WTC11 (cell line): ENCODE data around the gene IPCEF1. TPM values are rescaled to one million over a fixed set of nuclear protein-coding genes. Genes with fewer than 3 reads are reported as not detected.

Experiments used
- ATAC-seq: fragments of 200-7000 bp; cut with Tn5 transposase; 2 replicates; pipeline ENCODE4 v1.10.0; 2021; ENCODE audit warnings: mild to moderate bottlenecking, moderate library complexity
- CTCF ChIA-PET: fragments of 300-600 bp; sonication (Branson Sonifier 250); formaldehyde crosslinking; loops from one replicate; lab custom pipeline; 2021; ENCODE audit warnings: antibody characterized with exemption; lab: Charles Lee
- POLR2A ChIA-PET: fragments of 350-600 bp; sonication (Branson Sonifier 250); formaldehyde crosslinking; loops from one replicate; lab custom pipeline; 2021; ENCODE audit warnings: antibody characterized with exemption; lab: Charles Lee
- DNase-seq: peaks from one replicate; pipeline ENCODE4 v3.0.0; 2021; ENCODE audit warnings: low spot score
- H3K27ac Mint-ChIP-seq: 2 replicates; pipeline ENCODE4 v1.8.0; 2021; ENCODE audit warnings: mixed read lengths
- H3K27me3 Mint-ChIP-seq: 2 replicates; pipeline ENCODE4 v1.8.0; 2021; ENCODE audit warnings: low read depth, mild to moderate bottlenecking, moderate library complexity, mixed read lengths
- H3K36me3 Mint-ChIP-seq: 2 replicates; pipeline ENCODE4 v1.8.0; 2021; ENCODE audit warnings: mixed read lengths
- H3K4me1 Mint-ChIP-seq: 2 replicates; pipeline ENCODE4 v1.8.0; 2022; ENCODE audit warnings: mixed read lengths
- H3K4me3 Mint-ChIP-seq: 2 replicates; pipeline ENCODE4 v1.8.0; 2021; ENCODE audit warnings: mild to moderate bottlenecking, moderate library complexity, mixed read lengths
- H3K9me3 Mint-ChIP-seq: 2 replicates; pipeline ENCODE4 v1.8.0; 2021; ENCODE audit warnings: mixed read lengths
- ETV6 ChIP-seq: sonication (generic); formaldehyde crosslinking; IDR thresholded peaks from 2 replicates; pipeline ENCODE4 v1.8.1; 2022; ENCODE audit warnings: mild to moderate bottlenecking, missing genetic modification reagents
- FOXP1 ChIP-seq: sonication (generic); formaldehyde crosslinking; IDR thresholded peaks from 2 replicates; pipeline ENCODE4 v1.8.0; 2022; ENCODE audit warnings: missing genetic modification reagents, mild to moderate bottlenecking, moderate library complexity, borderline replicate concordance
- GTF2I ChIP-seq: fragments of 250-450 bp; sonication (Bioruptor Pico); conservative IDR thresholded peaks from 2 replicates; pipeline ENCODE4 v1.4.0; 2021; ENCODE audit warnings: mild to moderate bottlenecking
- JAZF1 ChIP-seq: fragments of 250-450 bp; sonication (Bioruptor Pico); IDR thresholded peaks from 2 replicates; pipeline ENCODE4 v1.9.0; 2021; ENCODE audit warnings: moderate library complexity, mild to moderate bottlenecking, inconsistent platforms
- KAT7 ChIP-seq: sonication (generic); formaldehyde crosslinking; IDR thresholded peaks from 2 replicates; pipeline ENCODE4 v1.8.1; 2023; ENCODE audit warnings: missing genetic modification reagents, mild to moderate bottlenecking, borderline replicate concordance
- NR2C2 ChIP-seq: sonication (generic); formaldehyde crosslinking; IDR thresholded peaks from 2 replicates; pipeline ENCODE4 v1.8.0; 2022; ENCODE audit warnings: mild to moderate bottlenecking, missing genetic modification reagents
- PRRX2 ChIP-seq: fragments of 250-450 bp; sonication (Bioruptor Pico); IDR thresholded peaks from 2 replicates; pipeline ENCODE4 v1.8.0; 2021; ENCODE audit warnings: mild to moderate bottlenecking
- RELA ChIP-seq: sonication (generic); formaldehyde crosslinking; IDR thresholded peaks from 2 replicates; pipeline ENCODE4 v1.8.1; 2022; ENCODE audit warnings: missing genetic modification reagents, mild to moderate bottlenecking, borderline replicate concordance
- SMAD3 ChIP-seq: sonication (generic); formaldehyde crosslinking; IDR thresholded peaks from 2 replicates; pipeline ENCODE4 v1.8.0; 2022; ENCODE audit warnings: missing genetic modification reagents, mild to moderate bottlenecking, borderline replicate concordance
- SP1 ChIP-seq: sonication (generic); formaldehyde crosslinking; conservative IDR thresholded peaks from 2 replicates; pipeline ENCODE4 v1.8.1; 2022; ENCODE audit warnings: missing genetic modification reagents
- TEAD4 ChIP-seq: sonication (generic); formaldehyde crosslinking; IDR thresholded peaks from 2 replicates; pipeline ENCODE4 v1.8.0; 2022; ENCODE audit warnings: mild to moderate bottlenecking, missing genetic modification reagents
- ZNF219 ChIP-seq: sonication (generic); formaldehyde crosslinking; IDR thresholded peaks from 2 replicates; pipeline ENCODE4 v1.8.0; 2023; ENCODE audit warnings: missing genetic modification reagents, mild to moderate bottlenecking, borderline replicate concordance
- ZNF317 ChIP-seq: sonication (generic); formaldehyde crosslinking; IDR thresholded peaks from 2 replicates; pipeline ENCODE4 v1.8.1; 2023; ENCODE audit warnings: low read depth, mild to moderate bottlenecking, moderate library complexity, missing genetic modification reagents, borderline replicate concordance
- total RNA-seq: library from RNA; stranded (reverse); gene quantifications from 3 replicates; pipeline ENCODE4 v1.2.3, GENCODE V29; 2021
- TF ChIP-seq, protein P1 (sequence below): fragments of 200-600 bp; IDR thresholded peaks from 2 replicates; pipeline ENCODE4 v1.8.0; 2022; ENCODE audit warnings: antibody characterized with exemption
- TF ChIP-seq, protein P2 (sequence below): fragments of 250-450 bp; sonication (Bioruptor Pico); IDR thresholded peaks from 2 replicates; pipeline ENCODE4 v1.9.0; 2021; ENCODE audit warnings: moderate library complexity, mild to moderate bottlenecking, inconsistent platforms, borderline replicate concordance
- TF ChIP-seq, protein P3 (sequence below): sonication (generic); formaldehyde crosslinking; IDR thresholded peaks from 2 replicates; pipeline ENCODE4 v1.8.0; 2022; ENCODE audit warnings: mild to moderate bottlenecking, missing genetic modification reagents
- TF ChIP-seq, protein P4 (sequence below): sonication (generic); formaldehyde crosslinking; IDR thresholded peaks from 2 replicates; pipeline ENCODE4 v1.8.1; 2023; ENCODE audit warnings: mild to moderate bottlenecking, missing genetic modification reagents
- TF ChIP-seq, protein P5 (sequence below): fragments of 250-450 bp; sonication (Bioruptor Pico); conservative IDR thresholded peaks from 2 replicates; pipeline ENCODE4 v1.9.0; 2021; ENCODE audit warnings: mild to moderate bottlenecking
- TF ChIP-seq, protein P6 (sequence below): sonication (generic); formaldehyde crosslinking; IDR thresholded peaks from 2 replicates; pipeline ENCODE4 v1.8.0; 2022; ENCODE audit warnings: missing genetic modification reagents

Gene IPCEF1
- total RNA-seq, 1 experiment from 2014 or later = 1.3 TPM

DNA sequence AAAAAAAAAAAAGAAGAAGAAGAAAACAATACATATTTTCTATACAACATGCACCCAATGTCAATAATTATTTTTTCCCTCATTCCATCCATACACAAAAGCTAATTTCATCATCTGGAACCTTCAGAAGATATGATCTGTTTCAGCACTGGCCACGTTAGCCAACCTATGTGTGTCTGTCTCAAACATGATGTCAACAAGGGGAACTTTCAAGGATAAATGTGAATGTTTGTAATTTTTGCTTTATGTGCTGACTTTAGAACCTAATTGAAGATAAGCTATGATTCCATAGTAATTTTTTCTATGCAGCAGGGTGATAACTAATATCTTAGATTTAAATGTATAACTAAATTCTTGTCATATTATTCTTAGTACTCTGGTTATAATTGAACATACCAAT is 37.9 kb downstream of the IPCEF1 start (continued):
- no peak for TF ChIP-seq NR2C2
- TF ChIP-seq, protein P1, sequence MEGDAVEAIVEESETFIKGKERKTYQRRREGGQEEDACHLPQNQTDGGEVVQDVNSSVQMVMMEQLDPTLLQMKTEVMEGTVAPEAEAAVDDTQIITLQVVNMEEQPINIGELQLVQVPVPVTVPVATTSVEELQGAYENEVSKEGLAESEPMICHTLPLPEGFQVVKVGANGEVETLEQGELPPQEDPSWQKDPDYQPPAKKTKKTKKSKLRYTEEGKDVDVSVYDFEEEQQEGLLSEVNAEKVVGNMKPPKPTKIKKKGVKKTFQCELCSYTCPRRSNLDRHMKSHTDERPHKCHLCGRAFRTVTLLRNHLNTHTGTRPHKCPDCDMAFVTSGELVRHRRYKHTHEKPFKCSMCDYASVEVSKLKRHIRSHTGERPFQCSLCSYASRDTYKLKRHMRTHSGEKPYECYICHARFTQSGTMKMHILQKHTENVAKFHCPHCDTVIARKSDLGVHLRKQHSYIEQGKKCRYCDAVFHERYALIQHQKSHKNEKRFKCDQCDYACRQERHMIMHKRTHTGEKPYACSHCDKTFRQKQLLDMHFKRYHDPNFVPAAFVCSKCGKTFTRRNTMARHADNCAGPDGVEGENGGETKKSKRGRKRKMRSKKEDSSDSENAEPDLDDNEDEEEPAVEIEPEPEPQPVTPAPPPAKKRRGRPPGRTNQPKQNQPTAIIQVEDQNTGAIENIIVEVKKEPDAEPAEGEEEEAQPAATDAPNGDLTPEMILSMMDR = no peak

DNA sequence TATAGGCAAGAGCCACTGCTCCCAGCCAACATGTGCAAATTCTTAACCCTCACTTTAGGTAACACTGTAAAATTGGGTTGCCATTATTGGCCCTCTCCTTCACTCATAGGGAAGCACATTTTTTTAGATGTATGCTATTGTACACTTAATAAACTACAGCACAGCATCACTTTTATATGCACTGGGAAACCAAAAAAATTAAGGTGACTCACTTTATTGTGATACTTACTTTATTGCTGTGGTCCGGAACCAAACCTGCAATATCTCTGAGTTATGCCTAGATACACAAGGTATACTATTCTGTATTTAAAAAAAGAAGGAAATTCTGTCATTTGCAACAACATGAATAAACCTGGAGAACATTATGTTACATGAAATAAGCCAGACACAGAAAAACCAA is 40.5 kb downstream of the IPCEF1 start:
- H3K4me3 Mint-ChIP-seq = no peak overlapping the region
- H3K27ac Mint-ChIP-seq = no peak overlapping the region
- no peak for TF ChIP-seq ZNF219 (CRISPR knock-in tag)
- no peak for TF ChIP-seq TEAD4 (CRISPR knock-in tag)
- no peaks in the 10 kb centered on the region for H3K27me3 Mint-ChIP-seq
- ChIA-PET CTCF (no interaction called here), POLR2A (no interaction called here)
- H3K36me3 Mint-ChIP-seq = no peaks in the 10 kb centered on the region
- H3K9me3 Mint-ChIP-seq = peaks cover 11% of the 10 kb centered on the region
- H3K4me1 Mint-ChIP-seq = 0 out of 2 replicates have a peak, but pooled peaks cover 4% of the 10 kb centered on the region
- DNase-seq (no peak), ATAC-seq (no peak)

DNA sequence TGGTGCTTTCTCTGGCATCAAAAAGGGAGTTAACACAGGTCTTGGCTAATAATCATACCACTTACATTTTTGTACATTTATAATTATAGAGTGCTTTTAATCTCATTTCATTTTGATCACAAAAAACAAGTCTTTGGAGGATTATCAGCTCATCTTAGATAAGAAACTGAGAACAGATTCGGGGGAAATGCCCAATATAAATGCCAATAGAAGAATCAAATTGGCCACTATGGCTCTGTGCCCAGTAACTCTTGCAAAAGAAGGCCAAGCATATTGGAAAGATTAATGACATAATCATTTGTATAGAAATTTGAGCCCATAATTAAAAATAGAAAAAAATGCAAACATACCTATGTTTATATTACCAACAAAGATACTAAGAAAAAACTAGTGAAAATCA is 42.5 kb downstream of the IPCEF1 start:
- Mint-ChIP-seq H3K9me3 (peaks cover 22% of the 10 kb centered on the region), H3K4me3 (no peak overlapping the region), H3K36me3 (peaks cover 6% of the 10 kb centered on the region; the same call in 1 of the 2 replicates), H3K27me3 (no peaks in the 10 kb centered on the region), H3K4me1 (no peaks in the 10 kb centered on the region), H3K27ac (no peak overlapping the region)
- TF ChIP-seq, protein P2, sequence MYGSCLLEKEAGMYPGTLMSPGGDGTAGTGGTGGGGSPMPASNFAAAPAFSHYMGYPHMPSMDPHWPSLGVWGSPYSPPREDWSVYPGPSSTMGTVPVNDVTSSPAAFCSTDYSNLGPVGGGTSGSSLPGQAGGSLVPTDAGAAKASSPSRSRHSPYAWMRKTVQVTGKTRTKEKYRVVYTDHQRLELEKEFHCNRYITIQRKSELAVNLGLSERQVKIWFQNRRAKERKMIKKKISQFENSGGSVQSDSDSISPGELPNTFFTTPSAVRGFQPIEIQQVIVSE = no peak
- no peak for TF ChIP-seq SP1 (CRISPR knock-in tag)
- no peak for TF ChIP-seq PRRX2 (CRISPR knock-in tag)
- no peak for TF ChIP-seq JAZF1 (CRISPR knock-in tag)
- TF ChIP-seq SMAD3 (CRISPR knock-in tag) = no peak
- ATAC-seq = no peak
- CTCF ChIA-PET = no interaction called here
- DNase-seq = no peak
- POLR2A ChIA-PET = no interaction called here

DNA sequence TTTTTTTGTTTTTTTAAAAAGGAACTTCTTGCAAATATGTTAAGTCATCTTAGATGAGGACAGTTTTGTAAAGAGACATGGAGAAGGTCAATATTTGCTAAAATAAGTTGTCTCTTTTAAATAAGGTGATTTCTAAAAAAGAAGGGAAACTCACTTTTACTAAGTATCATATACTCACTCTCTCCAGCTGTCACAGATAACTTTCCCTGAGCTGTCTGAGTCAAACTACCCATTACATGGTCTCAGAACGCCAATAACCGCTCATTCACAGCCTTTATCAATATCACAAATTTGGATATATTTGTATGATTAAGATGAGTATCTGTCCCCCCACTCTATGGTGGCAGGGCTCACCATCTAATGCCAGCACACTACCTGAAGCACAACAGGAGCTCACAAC is 47.6 kb downstream of the IPCEF1 start:
- Mint-ChIP-seq H3K4me1 (peaks cover 3% of the 10 kb centered on the region), H3K9me3 (peaks cover 31% of the 10 kb centered on the region), H3K27me3 (no peaks in the 10 kb centered on the region), H3K4me3 (no peak overlapping the region), H3K36me3 (peaks cover 13% of the 10 kb centered on the region), H3K27ac (no peak overlapping the region)
- ATAC-seq (no peak), DNase-seq (no peak)
- CTCF ChIA-PET = no interaction called here
- POLR2A ChIA-PET = no interaction called here
- TF ChIP-seq, protein P3, sequence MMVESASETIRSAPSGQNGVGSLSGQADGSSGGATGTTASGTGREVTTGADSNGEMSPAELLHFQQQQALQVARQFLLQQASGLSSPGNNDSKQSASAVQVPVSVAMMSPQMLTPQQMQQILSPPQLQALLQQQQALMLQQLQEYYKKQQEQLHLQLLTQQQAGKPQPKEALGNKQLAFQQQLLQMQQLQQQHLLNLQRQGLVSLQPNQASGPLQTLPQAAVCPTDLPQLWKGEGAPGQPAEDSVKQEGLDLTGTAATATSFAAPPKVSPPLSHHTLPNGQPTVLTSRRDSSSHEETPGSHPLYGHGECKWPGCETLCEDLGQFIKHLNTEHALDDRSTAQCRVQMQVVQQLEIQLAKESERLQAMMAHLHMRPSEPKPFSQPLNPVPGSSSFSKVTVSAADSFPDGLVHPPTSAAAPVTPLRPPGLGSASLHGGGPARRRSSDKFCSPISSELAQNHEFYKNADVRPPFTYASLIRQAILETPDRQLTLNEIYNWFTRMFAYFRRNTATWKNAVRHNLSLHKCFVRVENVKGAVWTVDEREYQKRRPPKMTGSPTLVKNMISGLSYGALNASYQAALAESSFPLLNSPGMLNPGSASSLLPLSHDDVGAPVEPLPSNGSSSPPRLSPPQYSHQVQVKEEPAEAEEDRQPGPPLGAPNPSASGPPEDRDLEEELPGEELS (CRISPR knock-in tag) = no peak
- no peak for TF ChIP-seq ZNF317 (CRISPR knock-in tag)
- TF ChIP-seq, protein P4, sequence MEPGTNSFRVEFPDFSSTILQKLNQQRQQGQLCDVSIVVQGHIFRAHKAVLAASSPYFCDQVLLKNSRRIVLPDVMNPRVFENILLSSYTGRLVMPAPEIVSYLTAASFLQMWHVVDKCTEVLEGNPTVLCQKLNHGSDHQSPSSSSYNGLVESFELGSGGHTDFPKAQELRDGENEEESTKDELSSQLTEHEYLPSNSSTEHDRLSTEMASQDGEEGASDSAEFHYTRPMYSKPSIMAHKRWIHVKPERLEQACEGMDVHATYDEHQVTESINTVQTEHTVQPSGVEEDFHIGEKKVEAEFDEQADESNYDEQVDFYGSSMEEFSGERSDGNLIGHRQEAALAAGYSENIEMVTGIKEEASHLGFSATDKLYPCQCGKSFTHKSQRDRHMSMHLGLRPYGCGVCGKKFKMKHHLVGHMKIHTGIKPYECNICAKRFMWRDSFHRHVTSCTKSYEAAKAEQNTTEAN = no peak
- TF ChIP-seq ETV6 (CRISPR knock-in tag) = no peak
- no peak for TF ChIP-seq SMAD3 (CRISPR knock-in tag)
- TF ChIP-seq, protein P5, sequence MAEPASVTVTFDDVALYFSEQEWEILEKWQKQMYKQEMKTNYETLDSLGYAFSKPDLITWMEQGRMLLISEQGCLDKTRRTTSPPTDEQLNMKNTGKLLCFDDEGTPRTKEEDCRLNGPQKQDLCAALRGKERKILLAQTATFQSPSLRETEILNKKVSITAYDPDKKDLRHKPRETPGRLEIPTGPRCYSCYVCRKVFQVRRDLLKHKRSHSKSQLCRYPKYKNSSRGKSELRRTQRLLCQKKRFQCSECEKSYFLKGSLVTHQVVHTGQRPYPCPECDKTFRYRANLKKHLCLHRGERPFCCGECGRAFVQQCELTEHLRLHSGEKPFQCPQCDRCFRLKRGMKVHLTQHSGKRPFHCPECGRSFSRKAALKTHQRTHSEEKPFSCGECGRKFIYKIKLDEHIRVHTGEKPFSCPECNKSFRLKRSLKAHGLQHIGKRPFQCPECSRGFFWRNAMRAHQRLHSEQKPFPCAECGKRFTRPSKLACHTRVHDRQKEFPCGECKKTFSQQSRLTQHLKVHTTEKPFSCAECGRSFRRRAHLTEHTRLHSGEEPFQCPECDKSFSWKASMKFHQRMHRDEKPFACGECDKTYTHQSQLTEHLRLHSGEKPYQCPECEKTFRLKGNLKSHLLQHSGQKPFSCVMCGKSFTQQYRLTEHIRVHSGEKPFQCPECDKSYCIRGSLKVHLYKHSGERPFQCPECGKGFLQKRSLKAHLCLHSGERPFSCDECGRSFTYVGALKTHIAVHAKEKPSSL = no peak
- TF ChIP-seq KAT7 (CRISPR knock-in tag) = no peak
- TF ChIP-seq GTF2I = no peak
- TF ChIP-seq FOXP1 (CRISPR knock-in tag) = no peak
- TF ChIP-seq, protein P6, sequence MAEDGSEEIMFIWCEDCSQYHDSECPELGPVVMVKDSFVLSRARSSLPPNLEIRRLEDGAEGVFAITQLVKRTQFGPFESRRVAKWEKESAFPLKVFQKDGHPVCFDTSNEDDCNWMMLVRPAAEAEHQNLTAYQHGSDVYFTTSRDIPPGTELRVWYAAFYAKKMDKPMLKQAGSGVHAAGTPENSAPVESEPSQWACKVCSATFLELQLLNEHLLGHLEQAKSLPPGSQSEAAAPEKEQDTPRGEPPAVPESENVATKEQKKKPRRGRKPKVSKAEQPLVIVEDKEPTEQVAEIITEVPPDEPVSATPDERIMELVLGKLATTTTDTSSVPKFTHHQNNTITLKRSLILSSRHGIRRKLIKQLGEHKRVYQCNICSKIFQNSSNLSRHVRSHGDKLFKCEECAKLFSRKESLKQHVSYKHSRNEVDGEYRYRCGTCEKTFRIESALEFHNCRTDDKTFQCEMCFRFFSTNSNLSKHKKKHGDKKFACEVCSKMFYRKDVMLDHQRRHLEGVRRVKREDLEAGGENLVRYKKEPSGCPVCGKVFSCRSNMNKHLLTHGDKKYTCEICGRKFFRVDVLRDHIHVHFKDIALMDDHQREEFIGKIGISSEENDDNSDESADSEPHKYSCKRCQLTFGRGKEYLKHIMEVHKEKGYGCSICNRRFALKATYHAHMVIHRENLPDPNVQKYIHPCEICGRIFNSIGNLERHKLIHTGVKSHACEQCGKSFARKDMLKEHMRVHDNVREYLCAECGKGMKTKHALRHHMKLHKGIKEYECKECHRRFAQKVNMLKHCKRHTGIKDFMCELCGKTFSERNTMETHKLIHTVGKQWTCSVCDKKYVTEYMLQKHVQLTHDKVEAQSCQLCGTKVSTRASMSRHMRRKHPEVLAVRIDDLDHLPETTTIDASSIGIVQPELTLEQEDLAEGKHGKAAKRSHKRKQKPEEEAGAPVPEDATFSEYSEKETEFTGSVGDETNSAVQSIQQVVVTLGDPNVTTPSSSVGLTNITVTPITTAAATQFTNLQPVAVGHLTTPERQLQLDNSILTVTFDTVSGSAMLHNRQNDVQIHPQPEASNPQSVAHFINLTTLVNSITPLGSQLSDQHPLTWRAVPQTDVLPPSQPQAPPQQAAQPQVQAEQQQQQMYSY (CRISPR knock-in tag) = no peak
- no peak for TF ChIP-seq RELA (CRISPR knock-in tag)
